ENCODE data around the gene AGRN. TPM values are rescaled to one million over a fixed set of nuclear protein-coding genes. Genes with fewer than 3 reads are reported as not detected.

Gene AGRN
- total RNA-seq, 1 experiment from 2014 or later: 134 TPM

- Histone ChIP-seq H3K27ac (ENCODE audit: low read depth, low read length) (no peak overlapping the region), H3K4me3 (replicated peaks in 1 of 2; ENCODE audit: low read depth in 1 of 2, low read length in 2 of 2) (no peak overlapping the region), H3K27me3 (ENCODE audit: insufficient read depth, low read length) (no peaks in the 10 kb centered on the region), H3K4me2 (ENCODE audit: low read length) (no peak overlapping the region), H3K79me2 (ENCODE audit: insufficient read depth, low read length) (no peaks in the 10 kb centered on the region), H3K9me3 (ENCODE audit: control insufficient read depth in 1 of 2, insufficient read depth in 1 of 2, low read depth in 1 of 2, low read length in 2 of 2) (no peaks in the 10 kb centered on the region), H3K36me3 (ENCODE audit: control insufficient read depth in 1 of 2, insufficient read depth in 2 of 2, low read length in 2 of 2) (peaks cover 16 to 26% of the 10 kb centered on the region in 2 experiments; a peak in 3 of 4 replicates), H2AFZ (ENCODE audit: low read depth, low read length, poor library complexity, severe bottlenecking) (no peak overlapping the region), H3K4me1 (ENCODE audit: control insufficient read depth in 1 of 2, insufficient read depth in 2 of 2, low read length in 2 of 2) (no peaks in the 10 kb centered on the region), H3K9ac (ENCODE audit: low read length) (no peak overlapping the region), H3K9me2 (ENCODE audit: insufficient read depth) (no peaks in the 10 kb centered on the region), H4K20me1 (ENCODE audit: insufficient read depth) (no peaks in the 10 kb centered on the region)
- ATAC-seq: no peak
- no TSS peak for BruUV-seq (replicated peaks)
- TF ChIP-seq EZH2 (IDR thresholded peaks at IDR 0.05) (no peak), JUND (IDR thresholded peaks at IDR 0.05) (no peak), ZNF274 (IDR thresholded peaks at IDR 0.05; ENCODE audit: low read depth, low read length) (no peak), CBX3 (IDR thresholded peaks at IDR 0.05; ENCODE audit: low read depth) (no peak), TCF7L2 (IDR thresholded peaks at IDR 0.05; ENCODE audit: borderline replicate concordance, extremely low read depth, insufficient read depth, insufficient read length) (no peak), RAD21 (IDR thresholded peaks at IDR 0.05; ENCODE audit: low read depth) (no peak), CEBPB (IDR thresholded peaks at IDR 0.05; ENCODE audit: low read depth) (no peak), EZH2phosphoT487 (IDR thresholded peaks at IDR 0.05; ENCODE audit: borderline replicate concordance) (no peak), ZFX (IDR thresholded peaks at IDR 0.05) (no peak), ELF1 (IDR thresholded peaks at IDR 0.05; ENCODE audit: borderline replicate concordance, low read depth) (no peak)
- TF ChIP-seq, protein P1, sequence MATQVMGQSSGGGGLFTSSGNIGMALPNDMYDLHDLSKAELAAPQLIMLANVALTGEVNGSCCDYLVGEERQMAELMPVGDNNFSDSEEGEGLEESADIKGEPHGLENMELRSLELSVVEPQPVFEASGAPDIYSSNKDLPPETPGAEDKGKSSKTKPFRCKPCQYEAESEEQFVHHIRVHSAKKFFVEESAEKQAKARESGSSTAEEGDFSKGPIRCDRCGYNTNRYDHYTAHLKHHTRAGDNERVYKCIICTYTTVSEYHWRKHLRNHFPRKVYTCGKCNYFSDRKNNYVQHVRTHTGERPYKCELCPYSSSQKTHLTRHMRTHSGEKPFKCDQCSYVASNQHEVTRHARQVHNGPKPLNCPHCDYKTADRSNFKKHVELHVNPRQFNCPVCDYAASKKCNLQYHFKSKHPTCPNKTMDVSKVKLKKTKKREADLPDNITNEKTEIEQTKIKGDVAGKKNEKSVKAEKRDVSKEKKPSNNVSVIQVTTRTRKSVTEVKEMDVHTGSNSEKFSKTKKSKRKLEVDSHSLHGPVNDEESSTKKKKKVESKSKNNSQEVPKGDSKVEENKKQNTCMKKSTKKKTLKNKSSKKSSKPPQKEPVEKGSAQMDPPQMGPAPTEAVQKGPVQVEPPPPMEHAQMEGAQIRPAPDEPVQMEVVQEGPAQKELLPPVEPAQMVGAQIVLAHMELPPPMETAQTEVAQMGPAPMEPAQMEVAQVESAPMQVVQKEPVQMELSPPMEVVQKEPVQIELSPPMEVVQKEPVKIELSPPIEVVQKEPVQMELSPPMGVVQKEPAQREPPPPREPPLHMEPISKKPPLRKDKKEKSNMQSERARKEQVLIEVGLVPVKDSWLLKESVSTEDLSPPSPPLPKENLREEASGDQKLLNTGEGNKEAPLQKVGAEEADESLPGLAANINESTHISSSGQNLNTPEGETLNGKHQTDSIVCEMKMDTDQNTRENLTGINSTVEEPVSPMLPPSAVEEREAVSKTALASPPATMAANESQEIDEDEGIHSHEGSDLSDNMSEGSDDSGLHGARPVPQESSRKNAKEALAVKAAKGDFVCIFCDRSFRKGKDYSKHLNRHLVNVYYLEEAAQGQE (IDR thresholded peaks at IDR 0.05; ENCODE audit: low read depth): no peak
- TF ChIP-seq, protein P2, sequence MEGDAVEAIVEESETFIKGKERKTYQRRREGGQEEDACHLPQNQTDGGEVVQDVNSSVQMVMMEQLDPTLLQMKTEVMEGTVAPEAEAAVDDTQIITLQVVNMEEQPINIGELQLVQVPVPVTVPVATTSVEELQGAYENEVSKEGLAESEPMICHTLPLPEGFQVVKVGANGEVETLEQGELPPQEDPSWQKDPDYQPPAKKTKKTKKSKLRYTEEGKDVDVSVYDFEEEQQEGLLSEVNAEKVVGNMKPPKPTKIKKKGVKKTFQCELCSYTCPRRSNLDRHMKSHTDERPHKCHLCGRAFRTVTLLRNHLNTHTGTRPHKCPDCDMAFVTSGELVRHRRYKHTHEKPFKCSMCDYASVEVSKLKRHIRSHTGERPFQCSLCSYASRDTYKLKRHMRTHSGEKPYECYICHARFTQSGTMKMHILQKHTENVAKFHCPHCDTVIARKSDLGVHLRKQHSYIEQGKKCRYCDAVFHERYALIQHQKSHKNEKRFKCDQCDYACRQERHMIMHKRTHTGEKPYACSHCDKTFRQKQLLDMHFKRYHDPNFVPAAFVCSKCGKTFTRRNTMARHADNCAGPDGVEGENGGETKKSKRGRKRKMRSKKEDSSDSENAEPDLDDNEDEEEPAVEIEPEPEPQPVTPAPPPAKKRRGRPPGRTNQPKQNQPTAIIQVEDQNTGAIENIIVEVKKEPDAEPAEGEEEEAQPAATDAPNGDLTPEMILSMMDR (IDR thresholded peaks at IDR 0.05 in 2 of 3, conservative IDR thresholded peaks at IDR 0.05 in 1 of 3; ENCODE audit: borderline replicate concordance in 1 of 3, insufficient read depth in 1 of 3, low read depth in 2 of 3, low read length in 2 of 3): no peak
- DNase-seq (ENCODE audit: low read depth, low spot score): no peak
- ChIA-PET RAD21 (ENCODE audit: low non-redundant PET in 1 of 2, low total read pairs in 2 of 2, uncharacterized antibody in 2 of 2, unreplicated experiment in 2 of 2) (no interaction called here), CTCF (no interaction called here), POLR2A (no interaction called here)
- intact Hi-C loops (cut with micrococcal nuclease): no loop called here
These were observed 31.3 kb downstream of the AGRN start for GRCh38 chr1:1051127-1051810.

Measured in HCT116 (cell line).